SK-N-SH (cell line): ENCODE data around the gene ACTL10. TPM values are rescaled to one million over a fixed set of nuclear protein-coding genes. Genes with fewer than 3 reads are reported as not detected.

Experiments used
- CTCF ChIA-PET: fragments of 300-600, 350-600 bp; formaldehyde crosslinking; extraction: SDS; loops from one replicate; lab custom pipeline; 2021; lab: Yijun Ruan, JAX
- POLR2A ChIA-PET: fragments of 350-600 bp; sonication (Branson Sonifier 250); formaldehyde crosslinking; extraction: SDS; loops from one replicate; lab custom pipeline; 2020; ENCODE audit warnings: antibody characterized with exemption, inconsistent platforms; lab: Yijun Ruan, JAX
- DNase-seq: peaks from one replicate; pipeline ENCODE4 v3.0.0; 2012
- H2AFZ ChIP-seq: fragments of 200-600 bp; sonication (generic); 2 replicates; pipeline ENCODE4 v1.8.1; 2016; ENCODE audit warnings: antibody characterized with exemption, mild to moderate bottlenecking, low read depth
- H3F3A ChIP-seq: fragments of 200-600 bp; sonication (generic); replicated peaks from 2 replicates; pipeline ENCODE3; 2016; ENCODE audit warnings: antibody characterized with exemption, mild to moderate bottlenecking; ENCODE audit not compliant: insufficient read depth
- H3K27ac ChIP-seq, 2 experiments: fragments of 200-500 bp in 1 of 2; fragments of 200-600 bp in 1 of 2; sonication (Bioruptor generic) in 1 of 2; sonication (generic), shearing (Covaris generic) in 1 of 2; 2 replicates each; pipeline versions ENCODE4 v1.5.1 to v1.6.1; 2014 to 2016; ENCODE audit warnings: low read depth in 2 of 2, inconsistent platforms in 1 of 2, low read length in 1 of 2, mild to moderate bottlenecking in 1 of 2, mixed read lengths in 1 of 2
- H3K27me3 ChIP-seq: fragments of 200-600 bp; sonication (generic), shearing (Covaris generic); 2 replicates; pipeline ENCODE4 v1.6.1; 2016; ENCODE audit warnings: mixed run types; ENCODE audit not compliant: insufficient read depth
- H3K36me3 ChIP-seq, 2 experiments: fragments of 200-500 bp in 1 of 2; fragments of 200-600 bp in 1 of 2; sonication (Bioruptor generic) in 1 of 2; sonication (generic) in 1 of 2; replicated peaks in 1 of 2; 2 replicates each; pipeline versions ENCODE3 to v1.5.1; 2014 to 2016; ENCODE audit warnings: low read length in 1 of 2, mild to moderate bottlenecking in 1 of 2; ENCODE audit not compliant: insufficient read depth in 2 of 2, control insufficient read depth in 1 of 2
- H3K4me1 ChIP-seq, 2 experiments: fragments of 200-500 bp in 1 of 2; fragments of 200-600 bp in 1 of 2; sonication (Bioruptor generic) in 1 of 2; sonication (generic), shearing (Covaris generic) in 1 of 2; 2 replicates each; pipeline versions ENCODE4 v1.5.1 to v1.6.1; 2014 to 2016; ENCODE audit warnings: low read depth in 1 of 2, low read length in 1 of 2, mixed run types in 1 of 2; ENCODE audit not compliant: insufficient read depth in 2 of 2, control insufficient read depth in 1 of 2
- H3K4me2 ChIP-seq: fragments of 200-600 bp; sonication (generic), shearing (Covaris generic); 2 replicates; pipeline ENCODE4 v1.6.1; 2017; ENCODE audit warnings: mixed run types
- H3K4me3 ChIP-seq, 2 experiments: fragments of 200-500 bp in 1 of 2; fragments of 200-600 bp in 1 of 2; sonication (Bioruptor generic) in 1 of 2; sonication (generic), shearing (Covaris generic) in 1 of 2; 2 replicates each; pipeline versions ENCODE4 v1.5.1 to v1.8.1; 2014 to 2016; ENCODE audit warnings: low read depth in 2 of 2, inconsistent platforms in 1 of 2, low read length in 1 of 2, mild to moderate bottlenecking in 1 of 2, mixed read lengths in 1 of 2, moderate library complexity in 1 of 2
- H3K79me2 ChIP-seq: fragments of 200-600 bp; sonication (generic); 2 replicates; pipeline ENCODE4 v1.8.1; 2017; ENCODE audit warnings: mild to moderate bottlenecking; ENCODE audit not compliant: insufficient read depth
- H3K9ac ChIP-seq: fragments of 200-600 bp; sonication (generic); 2 replicates; pipeline ENCODE4 v1.6.1; 2017; ENCODE audit warnings: mixed run types
- H3K9me2 ChIP-seq: fragments of 200-600 bp; sonication (generic); 2 replicates; pipeline ENCODE4 v1.6.1; 2017; ENCODE audit warnings: mixed run types
- H3K9me3 ChIP-seq: fragments of 200-600 bp; sonication (generic); 2 replicates; pipeline ENCODE4 v1.6.1; 2017; ENCODE audit warnings: mixed run types, mild to moderate bottlenecking, moderate library complexity
- H4K20me1 ChIP-seq: fragments of 200-600 bp; sonication (generic); 2 replicates; pipeline ENCODE4 v1.6.1; 2017; ENCODE audit warnings: mild to moderate bottlenecking, mixed run types; ENCODE audit not compliant: insufficient read depth
- EP300 ChIP-seq, 2 experiments: IDR thresholded peaks; 2 replicates each; pipeline versions ENCODE4 v1.4.0 to v1.6.1; 2012; ENCODE audit warnings: borderline replicate concordance in 1 of 2, low read depth in 1 of 2, low read length in 1 of 2
- FOXM1 ChIP-seq: IDR thresholded peaks from 2 replicates; pipeline ENCODE4 v1.4.0; 2012; ENCODE audit warnings: low read depth, mild to moderate bottlenecking
- MEF2A ChIP-seq: IDR thresholded peaks from 2 replicates; pipeline ENCODE4 v1.4.0; 2012; ENCODE audit warnings: low read depth, borderline replicate concordance
- NFIC ChIP-seq: IDR thresholded peaks from 2 replicates; pipeline ENCODE4 v1.4.0; 2012; ENCODE audit warnings: borderline replicate concordance
- REST ChIP-seq: IDR thresholded peaks from 2 replicates; pipeline ENCODE4 v1.6.1; 2012; ENCODE audit warnings: mild to moderate bottlenecking, low read depth, low read length, moderate library complexity
- ZBTB33 ChIP-seq: IDR thresholded peaks from 2 replicates; pipeline ENCODE4 v1.4.0; 2012; ENCODE audit warnings: low read depth, borderline replicate concordance
- WGBS: methylation state at CpG from one replicate; pipeline ENCODE4 v1.1.6; 2017; ENCODE audit warnings: low lambda C conversion rate; 5-methylcytosine and 5-hydroxymethylcytosine counted together
- polyA plus RNA-seq, 3 experiments: library from polyadenylated mRNA; depleted of rRNA; stranded (reverse); fragments of >200 nt; gene quantifications; 2 replicates each; pipeline ENCODE4 v1.2.3, GENCODE V29; 2012

Gene ACTL10
- polyA plus RNA-seq, 1 of the 3 experiments (the other 2 are of a cell fraction): 0.25 TPM

DNA sequence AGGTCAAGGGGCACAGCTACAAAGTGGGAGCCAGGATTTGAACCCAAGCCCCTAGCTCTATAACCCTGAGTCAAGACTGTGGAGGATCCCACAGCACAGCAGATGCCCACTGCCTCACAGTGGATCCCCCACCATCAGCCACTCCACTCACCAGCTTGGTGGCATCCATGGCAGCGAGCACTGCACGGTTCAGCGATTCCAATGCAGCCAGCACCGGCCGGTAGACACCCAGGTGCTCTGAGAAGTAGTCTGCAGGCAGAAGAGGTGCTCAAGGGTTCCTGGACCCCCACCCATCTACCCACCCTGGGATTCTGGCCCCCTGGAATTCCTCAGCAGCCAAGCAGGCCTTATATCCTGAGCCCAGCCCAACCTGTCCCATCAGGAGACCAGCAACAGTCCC lies 2.5 kb downstream of the ACTL10 start (continued):
- TF ChIP-seq ZBTB33: no peak

DNA sequence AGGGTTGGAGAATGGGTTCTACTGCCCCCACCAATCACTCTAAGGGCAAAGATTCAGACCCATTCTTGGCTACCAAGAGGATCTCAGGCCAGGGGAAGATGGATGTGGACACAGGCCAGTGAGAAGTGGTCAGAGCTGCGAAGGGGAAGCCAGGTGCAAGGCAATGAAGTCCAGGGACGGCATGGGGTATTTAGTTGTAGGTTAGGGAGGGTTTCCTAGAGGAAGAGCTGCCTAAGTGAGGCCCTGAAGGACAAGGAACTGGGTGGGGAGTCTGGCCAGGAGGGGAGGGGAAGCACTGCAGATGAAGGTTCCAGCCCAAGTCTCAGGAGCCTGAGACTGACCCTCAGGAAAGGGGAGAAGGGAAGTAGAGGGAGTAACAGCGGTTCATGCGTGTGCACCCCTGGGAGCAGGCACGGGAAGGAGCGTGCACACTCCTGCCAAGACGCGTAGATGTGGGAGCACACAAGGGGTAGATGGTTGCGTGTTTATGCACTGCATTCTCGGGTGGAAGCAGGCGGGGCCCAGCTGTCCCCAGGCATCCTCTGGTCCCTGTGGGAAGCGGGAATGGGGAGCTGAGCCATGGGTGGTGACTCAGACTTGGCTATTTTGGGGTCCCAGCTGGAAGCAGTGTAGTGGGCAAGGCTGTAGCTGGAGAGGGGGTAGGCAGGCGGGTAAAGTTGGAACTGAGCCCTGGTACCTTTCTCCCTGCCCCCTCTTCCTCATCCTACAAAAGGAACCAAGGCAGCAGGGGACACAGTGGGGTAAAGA lies 3.3 kb downstream of the ACTL10 start:
- Histone ChIP-seq H3K4me1 (peaks cover 8 to 46% of the 10 kb centered on the region in 2 experiments; a peak in 2 of 4 replicates), H3K9ac (no peak overlapping the region), H3K79me2 (peaks cover 10% of the 10 kb centered on the region; the same call in 1 of the 2 replicates), H3K27me3 (no peaks in the 10 kb centered on the region), H3K9me3 (no peaks in the 10 kb centered on the region), H3K36me3 (peaks cover 8 to 17% of the 10 kb centered on the region in 2 experiments), H3K4me3 (no peak overlapping the region), H2AFZ (no peak overlapping the region)
- 95% methylated on average over 13 of the region's 13 CpGs for WGBS
- no peak for DNase-seq
- CTCF ChIA-PET: interaction anchor here (0.9 to 10.6 kb wide), 5 partner anchors 11 to 254 kb away, joined by 3 to 114 read pairs (median 3); partner anchors contain the start of gene ZNF341
- TF ChIP-seq REST: no peak
- no peak for TF ChIP-seq NFIC
- TF ChIP-seq FOXM1: no peak
- no peak for TF ChIP-seq EP300 (IDR thresholded peaks at IDR 0.05; ENCODE audit: borderline replicate concordance in 1 of 2, low read depth in 1 of 2, low read length in 1 of 2)
- TF ChIP-seq MEF2A: no peak
- TF ChIP-seq, all 33 proteins: peak for 0
- Histone ChIP-seq H3K4me2 (no peak overlapping the region), H3K9me2 (no peaks in the 10 kb centered on the region), H3K27ac (no peak overlapping the region), H3F3A (peaks cover 28% of the 10 kb centered on the region), H4K20me1 (0 out of 2 replicates have a peak, but pooled peaks cover 4% of the 10 kb centered on the region)
- POLR2A ChIA-PET: no interaction called here
